Osteoblast (primary cell): Measurements from ENCODE around the gene MYL12A. TPM values are rescaled to one million over a fixed set of nuclear protein-coding genes. Genes with fewer than 3 reads are reported as not detected.

ENCODE experiments used
- DNase-seq: peaks from one replicate; pipeline ENCODE4 v3.0.0; 2011; ENCODE audit warnings: low spot score, mixed read lengths; ENCODE audit not compliant: insufficient read length; ENCODE audit errors: missing footprints
- H2AFZ ChIP-seq: 2 replicates; pipeline ENCODE4 v1.6.0; 2011; ENCODE audit warnings: mild to moderate bottlenecking, low read length
- H3K27ac ChIP-seq: 2 replicates; pipeline ENCODE4 v1.5.1; 2011; ENCODE audit warnings: mild to moderate bottlenecking, low read depth, low read length, moderate library complexity
- H3K27me3 ChIP-seq: 2 replicates; pipeline ENCODE4 v1.6.0; 2012; ENCODE audit warnings: mild to moderate bottlenecking, control low read depth, inconsistent platforms, low read length, moderate library complexity; ENCODE audit not compliant: insufficient read depth
- H3K36me3 ChIP-seq: 2 replicates; pipeline ENCODE4 v1.5.1; 2011; ENCODE audit warnings: mild to moderate bottlenecking, low read length, control low read depth, moderate library complexity; ENCODE audit not compliant: insufficient read depth
- H3K4me1 ChIP-seq: 2 replicates; pipeline ENCODE4 v1.5.1; 2011; ENCODE audit warnings: mild to moderate bottlenecking, low read length, control low read depth, moderate library complexity; ENCODE audit not compliant: insufficient read depth
- H3K4me2 ChIP-seq: 2 replicates; pipeline ENCODE4 v1.6.0; 2011; ENCODE audit warnings: mild to moderate bottlenecking, low read length; ENCODE audit not compliant: insufficient read depth
- H3K4me3 ChIP-seq: fragments of 200-600 bp; sonication (generic); 3 replicates; pipeline ENCODE4 v1.5.1; 2012; ENCODE audit warnings: mild to moderate bottlenecking, low read length, inconsistent platforms; ENCODE audit not compliant: insufficient read depth
- H3K79me2 ChIP-seq: 2 replicates; pipeline ENCODE4 v1.6.0; 2012; ENCODE audit warnings: mild to moderate bottlenecking, low read length, control low read depth, inconsistent platforms; ENCODE audit not compliant: insufficient read depth
- H3K9me3 ChIP-seq: 2 replicates; pipeline ENCODE4 v1.5.1; 2011; ENCODE audit warnings: low read depth, low read length, control low read depth
- H4K20me1 ChIP-seq: 2 replicates; pipeline ENCODE4 v1.6.0; 2012; ENCODE audit warnings: mild to moderate bottlenecking, low read length, control low read depth; ENCODE audit not compliant: insufficient read depth
- total RNA-seq: library from RNA; depleted of rRNA; stranded (reverse); fragments of >200 nt; gene quantifications from 2 replicates; pipeline ENCODE4 v1.2.3, GENCODE V29; 2012
- TF ChIP-seq, protein P1 (sequence below): IDR thresholded peaks from 2 replicates; pipeline ENCODE4 v1.5.1; 2011; ENCODE audit warnings: mild to moderate bottlenecking, low read depth, low read length, moderate library complexity; ENCODE audit errors: extremely low read depth

The MYL12A gene
- total RNA-seq, 1 donor, result 572 TPM

DNA sequence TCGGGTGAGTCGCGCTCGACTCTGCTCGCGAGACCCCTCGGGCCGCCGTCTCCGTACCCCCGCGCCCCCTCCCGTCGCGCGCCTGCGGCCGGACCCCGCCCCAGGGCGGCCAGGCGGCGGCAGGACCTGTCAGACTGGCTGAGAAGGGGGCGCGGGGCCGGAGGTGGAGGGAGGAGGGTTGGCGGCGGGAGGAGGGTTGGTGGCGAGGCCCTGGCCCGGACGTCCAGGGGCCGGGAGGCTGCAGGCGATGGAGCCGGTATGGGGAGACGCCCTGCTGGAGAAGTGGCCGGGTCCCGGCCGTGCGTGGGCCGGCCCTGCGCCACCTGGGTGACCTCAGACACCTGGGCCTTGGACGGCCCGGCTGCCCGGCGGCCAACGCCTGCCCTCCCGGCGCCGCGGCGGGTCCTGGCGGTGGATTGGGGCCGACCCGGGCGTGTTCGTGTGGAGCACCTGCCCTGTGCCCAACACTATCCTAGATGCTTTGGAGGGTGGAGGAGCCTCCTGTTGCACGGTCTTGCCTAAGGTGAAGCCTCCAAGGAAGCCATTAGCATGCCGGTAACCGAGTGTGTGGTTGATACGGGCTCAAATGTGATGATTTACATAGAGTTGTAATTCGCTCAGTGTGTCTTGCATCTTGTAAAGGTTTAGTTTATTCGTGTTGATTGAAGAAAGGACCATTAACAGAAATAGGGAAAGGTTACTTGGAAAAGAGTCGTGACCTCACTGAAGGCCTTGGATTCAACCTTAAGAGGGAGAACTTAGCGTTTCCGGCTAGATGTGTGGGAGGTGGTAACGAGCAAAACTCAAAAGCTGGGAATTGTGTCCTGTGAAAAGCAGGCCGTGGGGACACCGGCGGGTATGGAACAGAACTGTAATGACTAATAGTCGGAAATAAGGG is 14.9 kb downstream of the MYL12A start:
- H3K27me3 ChIP-seq, result no peaks in the 10 kb centered on the region
- H2AFZ ChIP-seq, result peak overlapping the region; percentile 31
- H3K79me2 ChIP-seq, result peaks cover 69% of the 10 kb centered on the region
- H3K4me2 ChIP-seq, result peak overlapping the region; percentile 95
- no peaks in the 10 kb centered on the region for H3K9me3 ChIP-seq
- H3K36me3 ChIP-seq, result peaks cover 21% of the 10 kb centered on the region
- no peak for DNase-seq
- H3K27ac ChIP-seq, result peak overlapping the region; percentile 97
- peaks cover 49% of the 10 kb centered on the region for H4K20me1 ChIP-seq
- peaks cover 47% of the 10 kb centered on the region for H3K4me1 ChIP-seq
- peak overlapping the region; percentile 97 for H3K4me3 ChIP-seq
- TF ChIP-seq, protein P1, sequence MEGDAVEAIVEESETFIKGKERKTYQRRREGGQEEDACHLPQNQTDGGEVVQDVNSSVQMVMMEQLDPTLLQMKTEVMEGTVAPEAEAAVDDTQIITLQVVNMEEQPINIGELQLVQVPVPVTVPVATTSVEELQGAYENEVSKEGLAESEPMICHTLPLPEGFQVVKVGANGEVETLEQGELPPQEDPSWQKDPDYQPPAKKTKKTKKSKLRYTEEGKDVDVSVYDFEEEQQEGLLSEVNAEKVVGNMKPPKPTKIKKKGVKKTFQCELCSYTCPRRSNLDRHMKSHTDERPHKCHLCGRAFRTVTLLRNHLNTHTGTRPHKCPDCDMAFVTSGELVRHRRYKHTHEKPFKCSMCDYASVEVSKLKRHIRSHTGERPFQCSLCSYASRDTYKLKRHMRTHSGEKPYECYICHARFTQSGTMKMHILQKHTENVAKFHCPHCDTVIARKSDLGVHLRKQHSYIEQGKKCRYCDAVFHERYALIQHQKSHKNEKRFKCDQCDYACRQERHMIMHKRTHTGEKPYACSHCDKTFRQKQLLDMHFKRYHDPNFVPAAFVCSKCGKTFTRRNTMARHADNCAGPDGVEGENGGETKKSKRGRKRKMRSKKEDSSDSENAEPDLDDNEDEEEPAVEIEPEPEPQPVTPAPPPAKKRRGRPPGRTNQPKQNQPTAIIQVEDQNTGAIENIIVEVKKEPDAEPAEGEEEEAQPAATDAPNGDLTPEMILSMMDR, result no peak

DNA sequence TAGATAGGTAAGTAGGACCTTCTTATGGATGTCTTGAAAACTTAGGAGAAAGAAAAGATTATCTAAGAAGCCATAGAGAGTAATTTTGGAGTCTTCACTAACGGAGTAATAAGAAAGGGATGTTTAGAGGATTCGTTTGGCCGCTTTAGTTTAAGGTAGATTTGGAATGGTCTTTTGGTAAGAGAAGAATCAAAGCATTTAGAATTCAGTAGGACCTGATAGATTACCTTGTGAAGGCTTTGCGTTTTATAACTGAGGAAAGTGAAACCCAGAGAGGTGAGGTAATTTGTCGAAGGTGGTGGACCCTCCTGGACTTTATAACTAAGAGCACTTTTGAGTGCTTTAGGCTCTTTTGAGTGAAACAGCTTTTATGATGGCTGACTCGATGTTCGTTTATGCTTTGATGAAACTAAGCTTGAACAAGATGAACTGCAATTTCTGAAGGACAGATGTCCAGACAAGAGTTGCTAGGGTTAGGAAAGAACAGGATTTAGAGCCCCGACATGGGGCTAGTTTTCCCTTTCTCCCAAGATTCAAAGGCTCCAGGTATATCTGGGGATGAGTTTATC is 15.6 kb downstream of the MYL12A start:
- peaks cover 71% of the 10 kb centered on the region for H3K79me2 ChIP-seq
- peak overlapping the region; percentile 97 for H3K4me3 ChIP-seq
- no peaks in the 10 kb centered on the region for H3K9me3 ChIP-seq
- H3K4me2 ChIP-seq, result peak overlapping the region; percentile 87
- no peaks in the 10 kb centered on the region for H3K27me3 ChIP-seq
- no peak overlapping the region for H2AFZ ChIP-seq
- H4K20me1 ChIP-seq, result peaks cover 56% of the 10 kb centered on the region
- peak; percentile 52 for DNase-seq
- TF ChIP-seq, protein P1, result no peak
- H3K4me1 ChIP-seq, result peaks cover 50% of the 10 kb centered on the region
- peak overlapping the region; percentile 97 for H3K27ac ChIP-seq
- H3K36me3 ChIP-seq, result peaks cover 13% of the 10 kb centered on the region

DNA sequence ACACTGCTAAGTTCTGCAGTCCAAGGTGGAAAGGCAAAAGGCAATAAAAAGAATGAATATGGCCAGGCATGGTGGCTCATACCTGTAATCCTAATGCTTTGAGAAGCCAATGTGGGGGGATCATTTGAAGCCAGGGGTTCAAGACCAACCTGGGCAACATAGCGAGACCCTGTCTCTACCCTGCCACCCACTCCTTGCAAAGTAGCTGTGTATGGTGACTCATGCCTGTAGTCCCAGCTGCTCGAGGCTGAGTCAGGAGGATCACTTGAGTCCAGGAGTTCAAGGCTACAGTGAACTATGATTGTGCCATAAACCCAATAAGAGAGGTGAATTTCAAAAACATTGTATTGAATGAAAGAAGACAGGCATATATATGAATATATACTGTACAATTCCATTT is 16.8 kb downstream of the MYL12A start:
- H4K20me1 ChIP-seq, result peaks cover 67% of the 10 kb centered on the region
- peak overlapping the region; percentile 87 for H3K4me2 ChIP-seq
- DNase-seq, result no peak
- H3K4me3 ChIP-seq, result no peak overlapping the region
- no peaks in the 10 kb centered on the region for H3K27me3 ChIP-seq
- no peak overlapping the region for H2AFZ ChIP-seq
- peaks cover 61% of the 10 kb centered on the region for H3K4me1 ChIP-seq
- TF ChIP-seq, protein P1, result no peak
- peaks cover 83% of the 10 kb centered on the region for H3K79me2 ChIP-seq
- H3K27ac ChIP-seq, result no peak overlapping the region
- H3K36me3 ChIP-seq, result peaks cover 2% of the 10 kb centered on the region
- no peaks in the 10 kb centered on the region for H3K9me3 ChIP-seq

DNA sequence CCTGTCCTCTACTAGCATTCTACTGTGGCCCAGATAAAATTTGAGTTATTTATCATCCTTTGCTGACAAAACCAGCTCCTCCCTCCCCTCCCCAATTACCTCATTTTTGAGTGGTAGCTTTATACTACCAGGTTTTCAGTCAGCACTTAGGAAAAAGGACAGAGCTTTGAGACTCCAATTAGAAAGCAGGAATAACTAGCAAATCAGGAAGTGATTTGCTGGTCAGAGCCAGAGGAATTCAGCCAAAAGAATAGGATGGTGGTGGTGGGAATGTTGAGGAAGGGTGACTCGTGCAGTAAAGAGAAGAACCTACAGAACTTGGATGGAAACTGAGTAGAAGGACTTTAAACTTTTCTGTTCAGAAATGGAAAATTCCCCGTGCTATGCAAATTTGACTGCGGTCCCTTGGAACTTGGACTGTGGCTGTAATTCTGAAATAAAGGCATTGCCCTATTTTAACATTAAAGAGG is 18.0 kb downstream of the MYL12A start:
- H3K79me2 ChIP-seq, result peaks cover 93% of the 10 kb centered on the region
- H3K36me3 ChIP-seq, result no peaks in the 10 kb centered on the region
- peaks cover 65% of the 10 kb centered on the region for H3K4me1 ChIP-seq
- H4K20me1 ChIP-seq, result peaks cover 78% of the 10 kb centered on the region
- no peak for DNase-seq
- no peak overlapping the region for H2AFZ ChIP-seq
- peak overlapping the region; percentile 0 for H3K4me2 ChIP-seq
- H3K27ac ChIP-seq, result peak overlapping the region; percentile 6
- no peaks in the 10 kb centered on the region for H3K27me3 ChIP-seq
- no peaks in the 10 kb centered on the region for H3K9me3 ChIP-seq
- no peak overlapping the region for H3K4me3 ChIP-seq
- TF ChIP-seq, protein P1, result no peak
